Adrenal gland (tissue), 19 donors: ENCODE results near the gene PDPR. TPM values are rescaled to one million over a fixed set of nuclear protein-coding genes. Genes with fewer than 3 reads are reported as not detected.
"Not testable (repeated sequence)": the region's sequence is repeated elsewhere in the genome, so short reads cannot be mapped to it uniquely, and the experiment has no call there.

Source experiments
- DNase-seq, 7 donors: peaks; one replicate each; pipeline ENCODE4 v3.0.0-alpha.2; 2019 to 2020
- H3K27ac ChIP-seq, 5 donors: fragments of 200-600 bp; sonication (generic) in 4 of 5; 1 replicate in 3 of 5; 2 replicates in 2 of 5; pipeline versions ENCODE4 v1.5.1 to v1.8.0; 2016 to 2020; ENCODE audit warnings: mild to moderate bottlenecking in 1 of 5
- H3K27me3 ChIP-seq: fragments of 200-600 bp; 2 replicates; pipeline ENCODE4 v1.8.0; 2021
- H3K36me3 ChIP-seq, 2 donors: fragments of 200-600 bp; replicated peaks in 1 of 2; 1 replicate in 1 of 2; 2 replicates in 1 of 2; pipeline versions ENCODE4 v1.5.1 to v1.8.0; 2018 to 2022
- H3K4me1 ChIP-seq, 2 donors: fragments of 200-600 bp; replicated peaks in 1 of 2; 1 replicate in 1 of 2; 2 replicates in 1 of 2; pipeline versions ENCODE4 v1.5.1 to v1.8.0; 2018 to 2021
- H3K4me3 ChIP-seq, 4 donors: fragments of 200-600 bp; sonication (generic) in 3 of 4; one replicate each; pipeline ENCODE4 v1.5.1; 2016 to 2018
- H3K9me3 ChIP-seq, 3 donors: fragments of 200-600 bp; sonication (generic) in 1 of 3; replicated peaks in 1 of 3; 1 replicate in 2 of 3; 2 replicates in 1 of 3; pipeline versions ENCODE4 v1.5.1 to v1.8.0; 2016 to 2021
- POLR2A ChIP-seq, 2 donors: fragments of 450-650 bp; IDR thresholded peaks; one replicate each; pipeline ENCODE4 v1.6.1; 2017; ENCODE audit warnings: antibody characterized with exemption in 2 of 2, mild to moderate bottlenecking in 2 of 2, moderate library complexity in 1 of 2
- WGBS, 4 donors: extraction: QIAGEN DNeasy Blood & Tissue Kit in 2 of 4; methylation state at CpG; one replicate each; pipeline versions ENCODE4 v1.1.5 to v1.1.7; 2013 to 2017; 5-methylcytosine and 5-hydroxymethylcytosine counted together
- intact Hi-C, 2 donors: fragments of 100-400 bp; cut with DNase I; formaldehyde crosslinking; loops; one replicate each; pipeline versions ENCODE4 v1.14.1 to v1.15.0; 2022 to 2023
- long read RNA-seq, 10 donors: library from polyadenylated mRNA in 3 of 10; unstranded in 2 of 10; stranded (forward) in 1 of 10; transcript quantifications; one replicate each; pipeline ENCODE4 v2.0.0 and lab custom pipeline, GENCODE V29; 2021 to 2026
- polyA plus RNA-seq, 3 donors: library from polyadenylated mRNA; stranded (reverse); fragments of 200-250 nt in 2 of 3; fragments of 350-450 nt in 1 of 3; fragmentation: Illumina TruSeq in 1 of 3; extraction: RNeasy Lipid Tissue Mini Kit (QIAGEN cat#74804) in 1 of 3; gene quantifications; one replicate each; pipeline ENCODE4 v1.2.3, GENCODE V29; 2013 to 2014
- total RNA-seq, 9 donors: library from RNA; depleted of rRNA in 4 of 9; stranded (reverse); fragments of >200 nt in 4 of 9; fragments of 120-200 nt in 1 of 9; fragmentation: NEBNext Ultra II Directional in 1 of 9; extraction: Animal tissue kit (Norgen Biotek cat#: 25700) in 1 of 9; gene quantifications; one replicate each; pipeline versions ENCODE4 v1.1.0 to v1.2.4, GENCODE V29; 2013 to 2023
- TF ChIP-seq, protein P1 (sequence below), 6 experiments: fragments of 450-650 bp in 4 of 6; fragments of 200-600 bp in 2 of 6; sonication (generic) in 1 of 6; IDR thresholded peaks; 1 replicate in 5 of 6; 2 replicates in 1 of 6; pipeline versions ENCODE4 v1.5.1 to v1.8.0; 2016 to 2021; ENCODE audit warnings: antibody characterized with exemption in 6 of 6, mild to moderate bottlenecking in 2 of 6, moderate library complexity in 1 of 6
- donor health status: healthy with polysubstance abuse.
- donor health status: Bipolar disorder and iron deficiency.
- donor health status: DM: yes; HTN: yes; CAD: no.
- donor health status: DM: no; HTN: no; CAD: no.
- donor health status: DM: no; HTN: no; CAD: no.
- donor health status: DM: yes; HTN: yes; CAD: no.

PDPR gene
- total RNA-seq: 10 to 100 TPM; 14.6 to 58.7 (median 28.2) TPM
- polyA plus RNA-seq: 10 to 100 TPM in 2 of 3 donors, 1 to 10 TPM in 1; 8.2 to 16.3 (median 13.4) TPM
- long read RNA-seq, donor 1: 0 reads
- long read RNA-seq, donor 2, partial matches to known transcripts: 6 of 7 reads
- long read RNA-seq, donor 2, other reads (novel, unspliced or antisense): 0 of 7 reads
- long read RNA-seq, donor 3: 0 reads
- long read RNA-seq, donor 4, partial matches to known transcripts: 0 of 4 reads
- long read RNA-seq, donor 4, other reads (novel, unspliced or antisense): 4 of 4 reads
- long read RNA-seq, donor 5, partial matches to known transcripts: 1 of 13 reads
- long read RNA-seq, donor 5, other reads (novel, unspliced or antisense): 12 of 13 reads
- long read RNA-seq, donor 6, partial matches to known transcripts: 1 of 2 reads
- long read RNA-seq, donor 6, other reads (novel, unspliced or antisense): 1 of 2 reads
- long read RNA-seq, donor 7: 0 reads
- long read RNA-seq, donor 8: 0 reads
- long read RNA-seq, donor 9, partial matches to known transcripts: 0 of 7 reads
- long read RNA-seq, donor 9, other reads (novel, unspliced or antisense): 6 of 7 reads
- long read RNA-seq, donor 10: 0 reads

- WGBS, 4 donors: 0 to 2% (median 0%) methylated on average over 13 to 81 of the region's 88 CpGs
- peak within 1 kb of the TSS; percentile 64 to 86 (median 76) for H3K4me3 ChIP-seq
- H3K27me3 ChIP-seq, H3K9me3 ChIP-seq, intact Hi-C loops, H3K4me1 ChIP-seq, H3K36me3 ChIP-seq: not testable (repeated sequence)
- peak in 1 of 2 donors; percentile 46 for TF ChIP-seq POLR2A (IDR thresholded peaks at IDR 0.05)
- peak within 1 kb of the TSS; percentile 13 to 89 (median 78) for H3K27ac ChIP-seq
- peak; percentile 93 to 97 (median 94) for DNase-seq
Observed at GRCh38 chr16:70113982-70114826, at the start of gene PDPR. Gene PDPR, plus strand, starts transcription at chr16:70114332. Its CDS starts 6,161 bp downstream, at chr16:70120493.

DNA sequence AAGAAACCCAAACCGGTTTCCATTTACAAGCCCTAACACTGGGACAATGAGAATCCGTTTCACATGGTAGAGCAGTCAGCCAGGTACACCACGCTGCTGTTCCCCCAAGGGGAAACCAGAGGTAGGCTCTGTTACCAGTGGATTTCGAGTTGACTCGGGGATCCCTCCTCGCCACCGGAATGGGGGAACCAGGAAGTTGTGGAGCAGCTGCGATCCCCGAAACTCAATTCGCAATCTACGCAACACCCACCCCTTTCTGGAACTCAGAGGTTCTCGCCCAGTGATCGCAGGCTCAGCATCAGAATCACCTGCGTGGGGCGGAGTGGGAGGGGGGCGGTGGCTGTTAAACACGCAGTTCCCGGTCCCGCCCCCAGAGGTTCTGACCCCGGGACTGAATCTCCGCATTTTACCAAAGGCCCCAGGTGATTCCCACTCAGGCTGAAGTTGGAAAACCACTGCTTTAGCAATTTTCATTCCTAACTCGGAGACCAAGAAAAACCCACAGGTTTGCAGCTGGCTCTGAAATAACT lies 49.2 kb upstream of the PDPR start:
- TF ChIP-seq, protein P1, sequence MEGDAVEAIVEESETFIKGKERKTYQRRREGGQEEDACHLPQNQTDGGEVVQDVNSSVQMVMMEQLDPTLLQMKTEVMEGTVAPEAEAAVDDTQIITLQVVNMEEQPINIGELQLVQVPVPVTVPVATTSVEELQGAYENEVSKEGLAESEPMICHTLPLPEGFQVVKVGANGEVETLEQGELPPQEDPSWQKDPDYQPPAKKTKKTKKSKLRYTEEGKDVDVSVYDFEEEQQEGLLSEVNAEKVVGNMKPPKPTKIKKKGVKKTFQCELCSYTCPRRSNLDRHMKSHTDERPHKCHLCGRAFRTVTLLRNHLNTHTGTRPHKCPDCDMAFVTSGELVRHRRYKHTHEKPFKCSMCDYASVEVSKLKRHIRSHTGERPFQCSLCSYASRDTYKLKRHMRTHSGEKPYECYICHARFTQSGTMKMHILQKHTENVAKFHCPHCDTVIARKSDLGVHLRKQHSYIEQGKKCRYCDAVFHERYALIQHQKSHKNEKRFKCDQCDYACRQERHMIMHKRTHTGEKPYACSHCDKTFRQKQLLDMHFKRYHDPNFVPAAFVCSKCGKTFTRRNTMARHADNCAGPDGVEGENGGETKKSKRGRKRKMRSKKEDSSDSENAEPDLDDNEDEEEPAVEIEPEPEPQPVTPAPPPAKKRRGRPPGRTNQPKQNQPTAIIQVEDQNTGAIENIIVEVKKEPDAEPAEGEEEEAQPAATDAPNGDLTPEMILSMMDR (IDR thresholded peaks at IDR 0.05): peak in 2 of 6 experiments; percentile 14 to 27
- intact Hi-C loops, H3K4me1 ChIP-seq, H3K9me3 ChIP-seq, H3K27me3 ChIP-seq, H3K36me3 ChIP-seq: not testable (repeated sequence)
- 2% methylated on average over 13 to 22 of the region's 22 CpGs for WGBS, 4 donors
- peak; percentile 51 to 86 (median 64) for DNase-seq
- peak overlapping the region; percentile 1 to 83 (median 44) for H3K4me3 ChIP-seq
- H3K27ac ChIP-seq: peak overlapping the region in 4 of 5 donors; percentile 65 to 90 (median 79)

DNA sequence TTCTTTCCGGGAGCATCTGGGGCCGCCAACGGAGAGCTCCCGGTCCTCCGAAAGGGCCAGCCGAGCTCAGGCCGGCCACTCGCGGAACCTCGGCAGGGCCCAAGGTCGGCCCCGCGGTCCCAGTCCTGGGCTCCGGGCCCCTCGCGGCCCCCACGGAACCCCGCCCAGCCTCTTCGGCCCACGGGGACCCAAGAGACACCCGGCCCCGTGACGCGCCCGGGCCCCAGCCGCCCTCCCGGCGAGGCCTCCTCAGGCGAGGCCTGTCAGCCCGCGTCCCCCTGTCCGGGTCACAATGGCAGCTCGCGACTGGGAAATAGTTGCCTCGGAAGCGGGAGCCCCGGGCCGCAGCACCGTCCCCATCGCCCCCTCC lies 48.8 kb upstream of the PDPR start:
- DNase-seq, H3K9me3 ChIP-seq, H3K36me3 ChIP-seq, H3K4me1 ChIP-seq, H3K27me3 ChIP-seq, intact Hi-C loops: not testable (repeated sequence)
- H3K4me3 ChIP-seq: peak overlapping the region; percentile 1 to 83 (median 44)
- peak overlapping the region in 4 of 5 donors; percentile 65 to 90 (median 79) for H3K27ac ChIP-seq
- WGBS, 4 donors: 0 to 2% (median 0%) methylated on average over 5 to 34 of the region's 40 CpGs; no CpG with 5 or more reads in 1 of the 4 donors

DNA sequence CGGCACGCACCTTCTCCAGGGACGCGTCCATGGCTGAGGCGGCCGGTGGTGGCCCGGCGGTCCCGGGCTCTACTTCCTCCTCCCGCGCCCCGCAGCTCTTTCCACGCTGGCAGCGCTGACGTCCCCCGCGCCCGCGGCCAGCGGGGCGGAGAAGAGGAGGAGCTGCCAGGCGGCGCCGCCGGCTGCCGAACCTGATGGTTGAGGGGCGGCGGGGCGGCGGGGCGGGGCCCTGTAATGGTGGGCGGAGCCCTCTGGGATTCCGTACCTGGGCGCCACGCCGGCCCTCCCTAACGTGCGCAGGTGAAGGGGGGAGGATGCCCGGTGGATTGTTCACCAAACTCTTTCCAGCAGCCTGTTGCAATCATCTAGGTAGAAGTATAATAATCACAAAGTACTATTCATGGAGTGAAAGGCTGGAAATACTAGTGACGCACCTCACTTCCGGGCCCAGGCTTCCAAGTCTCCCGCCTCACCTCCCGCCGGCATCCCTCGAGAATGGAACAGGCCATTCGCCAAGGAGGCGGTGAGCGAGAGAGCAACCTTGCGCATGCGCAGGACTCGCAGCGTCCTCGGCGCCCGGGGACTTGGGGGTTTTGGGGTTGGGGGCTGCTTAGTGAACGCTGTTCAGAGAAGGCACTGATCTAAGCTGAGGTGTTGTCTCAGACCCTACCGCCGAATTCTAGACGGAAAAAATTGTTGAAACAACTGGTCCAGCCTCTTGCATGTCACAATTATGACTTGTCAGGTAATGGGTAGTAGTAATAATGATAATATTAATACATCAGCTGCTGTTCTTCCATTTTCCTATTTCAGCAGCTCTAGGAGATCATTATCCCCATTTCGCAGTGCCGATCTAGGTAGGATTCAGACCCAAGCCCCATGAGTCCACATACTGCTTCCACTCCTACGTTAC lies 48.1 kb upstream of the PDPR start:
- DNase-seq: peak; percentile 90 to 95 (median 93)
- H3K27ac ChIP-seq: peak overlapping the region in 4 of 5 donors; percentile 65 to 90 (median 79)
- H3K36me3 ChIP-seq, H3K27me3 ChIP-seq, H3K9me3 ChIP-seq, intact Hi-C loops, H3K4me1 ChIP-seq: not testable (repeated sequence)
- peak; percentile 72 to 76 for TF ChIP-seq POLR2A (IDR thresholded peaks at IDR 0.05)
- peak overlapping the region; percentile 1 to 83 (median 35) for H3K4me3 ChIP-seq
- 0 to 4% (median 1%) methylated on average over 12 to 62 of the region's 62 CpGs for WGBS, 4 donors

DNA sequence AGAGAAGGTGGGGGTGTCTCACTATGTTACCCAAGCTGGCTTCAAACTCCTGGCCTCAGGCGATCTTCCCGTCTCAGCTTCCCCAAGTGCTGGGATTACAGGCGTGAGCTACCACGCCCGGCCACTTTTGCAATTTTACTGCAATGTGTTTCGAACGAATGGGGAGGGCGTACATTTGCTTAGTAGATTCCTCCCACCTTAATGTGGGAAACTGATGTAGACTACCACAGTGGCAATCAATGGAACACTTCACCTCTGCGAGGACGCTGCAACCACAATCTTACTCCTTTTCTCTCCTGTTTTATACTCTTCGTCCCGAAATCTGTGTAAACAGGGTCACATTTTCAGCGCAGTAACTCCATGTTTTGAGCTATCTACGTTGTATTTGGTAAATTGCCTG lies 47.4 kb upstream of the PDPR start:
- DNase-seq, intact Hi-C loops, H3K27ac ChIP-seq: not testable (repeated sequence)

GRCh38 chr16:70079081-70079480 lies 35.1 kb upstream of the PDPR start:
- H3K27ac ChIP-seq, H3K36me3 ChIP-seq, H3K4me3 ChIP-seq, H3K4me1 ChIP-seq, DNase-seq, H3K9me3 ChIP-seq, intact Hi-C loops, H3K27me3 ChIP-seq: not testable (repeated sequence)
- 83 to 93% (median 87%) methylated on average over 5 to 9 of the region's 9 CpGs for WGBS, 4 donors

More for the DNA sequence above, 47.4 kb upstream of the PDPR start:
- WGBS, 4 donors: 22 to 37% (median 36%) methylated on average over 12 to 14 of the region's 14 CpGs
- not testable (repeated sequence) for H3K9me3 ChIP-seq, H3K36me3 ChIP-seq, H3K27me3 ChIP-seq, H3K4me1 ChIP-seq
- H3K4me3 ChIP-seq: peak overlapping the region in 1 of 4 donors; percentile 83

DNA sequence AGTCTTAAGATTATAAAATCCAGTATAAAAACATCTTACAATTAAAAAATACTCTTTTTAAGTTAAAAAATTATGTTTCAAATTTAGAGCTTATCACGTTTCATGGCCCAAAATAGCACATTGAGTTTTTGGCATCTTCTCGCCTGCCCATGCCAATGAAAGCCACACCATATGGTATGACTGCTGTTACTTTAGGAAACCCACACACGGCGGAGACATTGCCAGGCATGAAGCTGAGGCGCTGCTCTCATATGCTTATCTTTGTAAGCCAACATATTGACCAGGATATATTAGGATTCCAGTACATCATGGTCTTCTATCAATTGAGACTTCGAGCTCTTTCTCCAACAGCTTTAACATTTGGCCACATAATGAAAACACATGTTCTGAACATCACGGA lies 32.9 kb upstream of the PDPR start:
- H3K36me3 ChIP-seq, H3K27ac ChIP-seq, H3K9me3 ChIP-seq, H3K27me3 ChIP-seq, H3K4me1 ChIP-seq, intact Hi-C loops, H3K4me3 ChIP-seq, DNase-seq: not testable (repeated sequence)
- 71 to 84% (median 74%) methylated on average over 7 of the region's 7 CpGs for WGBS, 4 donors

GRCh38 chr16:70083931-70084330 lies 30.2 kb upstream of the PDPR start:
- H3K36me3 ChIP-seq, H3K9me3 ChIP-seq, H3K4me1 ChIP-seq, H3K27ac ChIP-seq, H3K27me3 ChIP-seq, H3K4me3 ChIP-seq, intact Hi-C loops, DNase-seq: not testable (repeated sequence)
- 82 to 88% (median 85%) methylated on average over 4 of the region's 4 CpGs for WGBS, 4 donors
